Epithelial cell of proximal tubule (primary cell): ENCODE data around the gene SLC4A8. TPM values are rescaled to one million over a fixed set of nuclear protein-coding genes. Genes with fewer than 3 reads are reported as not detected.

ENCODE experiments used
- DNase-seq: peaks from one replicate; pipeline ENCODE4 v3.0.0-alpha.2; 2011; ENCODE audit warnings: low read depth
- H3K4me3 ChIP-seq: 2 replicates; pipeline ENCODE4 v1.5.1; 2011; ENCODE audit warnings: low read depth, mild to moderate bottlenecking, low read length
- total RNA-seq: library from RNA; depleted of rRNA; stranded (reverse); fragments of >200 nt; gene quantifications from 2 replicates; pipeline ENCODE4 v1.2.3, GENCODE V29; 2015
- TF ChIP-seq, protein P1 (sequence below): conservative IDR thresholded peaks from 2 replicates; pipeline ENCODE4 v1.5.1; 2012; ENCODE audit warnings: low read depth, mild to moderate bottlenecking, low read length

Gene SLC4A8
- total RNA-seq, 1 donor from 2014 or later: 0.86 TPM

DNA sequence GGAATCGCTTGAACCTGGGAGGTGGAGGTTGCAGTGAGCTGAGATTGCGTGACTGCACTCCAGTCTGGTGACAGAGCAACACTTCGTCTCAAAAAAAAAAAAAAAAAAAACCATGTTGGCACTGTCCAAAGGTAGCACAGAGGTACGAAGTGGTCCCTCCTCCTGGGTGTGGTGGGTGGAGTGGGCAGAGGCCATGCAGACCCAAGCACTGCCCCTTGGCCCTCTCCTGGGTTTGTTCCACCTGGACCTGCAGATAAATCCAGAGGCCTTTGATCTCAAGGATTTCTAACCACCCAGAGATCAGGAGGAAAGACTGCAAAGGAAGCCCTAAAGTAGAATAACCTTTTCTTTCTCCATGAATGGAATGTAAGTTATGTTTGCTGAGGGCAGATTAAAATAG lies 24.7 kb upstream of the SLC4A8 start:
- no peak for DNase-seq
- no peak overlapping the region for H3K4me3 ChIP-seq
- TF ChIP-seq, protein P1, sequence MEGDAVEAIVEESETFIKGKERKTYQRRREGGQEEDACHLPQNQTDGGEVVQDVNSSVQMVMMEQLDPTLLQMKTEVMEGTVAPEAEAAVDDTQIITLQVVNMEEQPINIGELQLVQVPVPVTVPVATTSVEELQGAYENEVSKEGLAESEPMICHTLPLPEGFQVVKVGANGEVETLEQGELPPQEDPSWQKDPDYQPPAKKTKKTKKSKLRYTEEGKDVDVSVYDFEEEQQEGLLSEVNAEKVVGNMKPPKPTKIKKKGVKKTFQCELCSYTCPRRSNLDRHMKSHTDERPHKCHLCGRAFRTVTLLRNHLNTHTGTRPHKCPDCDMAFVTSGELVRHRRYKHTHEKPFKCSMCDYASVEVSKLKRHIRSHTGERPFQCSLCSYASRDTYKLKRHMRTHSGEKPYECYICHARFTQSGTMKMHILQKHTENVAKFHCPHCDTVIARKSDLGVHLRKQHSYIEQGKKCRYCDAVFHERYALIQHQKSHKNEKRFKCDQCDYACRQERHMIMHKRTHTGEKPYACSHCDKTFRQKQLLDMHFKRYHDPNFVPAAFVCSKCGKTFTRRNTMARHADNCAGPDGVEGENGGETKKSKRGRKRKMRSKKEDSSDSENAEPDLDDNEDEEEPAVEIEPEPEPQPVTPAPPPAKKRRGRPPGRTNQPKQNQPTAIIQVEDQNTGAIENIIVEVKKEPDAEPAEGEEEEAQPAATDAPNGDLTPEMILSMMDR: no peak

DNA sequence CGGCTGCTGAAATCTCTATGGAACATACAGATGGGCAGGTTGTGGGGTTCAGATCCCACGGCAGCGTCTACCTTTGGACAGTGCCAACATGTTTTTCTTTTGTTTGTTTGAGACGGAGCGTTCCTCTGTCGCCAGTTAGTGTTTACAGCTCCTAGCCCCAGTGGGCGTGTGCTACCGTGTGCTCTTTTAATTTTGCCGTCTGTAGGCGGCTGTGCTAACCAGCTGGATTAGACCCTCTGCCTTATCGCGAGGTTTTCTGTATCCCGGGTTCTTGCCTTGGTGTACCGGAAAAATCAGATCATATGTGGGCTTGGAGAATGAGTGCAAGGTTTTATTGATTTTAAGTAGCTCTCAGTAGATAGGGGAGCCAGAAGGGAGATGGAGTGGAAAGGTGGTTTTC lies 23.6 kb upstream of the SLC4A8 start:
- no peak for DNase-seq
- no peak overlapping the region for H3K4me3 ChIP-seq
- TF ChIP-seq, protein P1: no peak

DNA sequence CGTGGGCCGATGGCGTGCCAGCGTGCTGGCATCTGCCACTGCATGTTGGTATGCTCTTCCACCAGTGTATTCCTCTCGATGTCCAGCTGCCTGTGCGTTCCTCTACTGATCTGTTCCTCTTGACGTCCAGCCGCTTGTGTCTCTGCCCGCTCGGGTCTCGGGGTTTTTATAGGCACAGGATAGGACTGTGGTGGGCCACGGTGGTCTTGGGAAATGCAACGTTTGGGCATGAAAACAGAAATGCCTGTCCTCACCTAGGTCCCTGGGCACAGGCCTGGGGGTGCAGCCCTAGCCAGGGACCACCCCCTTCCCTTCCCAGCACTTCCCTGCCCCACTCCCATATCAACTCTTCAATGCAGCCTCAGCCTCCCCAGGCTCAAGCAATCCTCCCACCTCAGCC lies 23.1 kb upstream of the SLC4A8 start:
- H3K4me3 ChIP-seq: no peak overlapping the region
- no peak for DNase-seq
- TF ChIP-seq, protein P1: no peak

DNA sequence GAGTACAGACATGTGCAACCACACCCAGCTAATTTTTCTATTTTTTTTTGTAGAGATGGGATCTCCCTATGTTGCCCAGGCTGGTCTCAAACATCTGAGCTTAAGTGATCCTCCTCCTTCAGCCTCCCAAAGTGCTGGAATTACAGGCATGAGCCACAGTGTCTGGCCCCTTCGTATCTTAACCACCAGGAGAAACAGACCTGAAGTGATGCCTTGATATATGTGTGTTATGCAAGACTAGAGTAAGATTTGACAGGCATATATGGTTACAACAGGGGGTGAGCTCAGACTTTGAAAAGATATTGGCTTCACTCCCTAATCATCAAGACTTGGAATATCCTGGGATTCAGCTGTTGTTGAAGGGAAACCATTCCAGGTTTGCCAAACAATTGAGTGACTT lies 22.7 kb upstream of the SLC4A8 start:
- DNase-seq: no peak
- H3K4me3 ChIP-seq: no peak overlapping the region
- TF ChIP-seq, protein P1: no peak

DNA sequence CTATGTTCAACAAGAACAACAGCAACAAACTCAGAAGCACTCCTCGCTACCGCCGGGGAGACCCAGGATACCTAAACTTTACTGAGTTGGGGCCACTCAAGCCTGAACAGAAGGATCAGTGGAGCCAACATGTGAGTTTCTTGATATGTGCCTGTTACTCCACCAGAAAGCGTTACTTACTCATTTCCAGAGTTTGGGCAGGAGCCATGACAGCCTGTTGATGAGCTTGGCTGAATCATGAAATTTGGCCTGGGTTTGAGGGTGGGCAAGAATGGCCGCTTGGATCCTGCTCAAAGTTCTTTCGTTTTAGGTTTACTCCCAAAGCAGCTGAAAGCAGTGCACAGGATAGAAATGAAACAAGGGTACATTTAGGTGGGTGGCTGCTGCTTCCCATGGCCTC lies 21.5 kb upstream of the SLC4A8 start:
- no peak overlapping the region for H3K4me3 ChIP-seq
- TF ChIP-seq, protein P1: no peak
- no peak for DNase-seq

DNA sequence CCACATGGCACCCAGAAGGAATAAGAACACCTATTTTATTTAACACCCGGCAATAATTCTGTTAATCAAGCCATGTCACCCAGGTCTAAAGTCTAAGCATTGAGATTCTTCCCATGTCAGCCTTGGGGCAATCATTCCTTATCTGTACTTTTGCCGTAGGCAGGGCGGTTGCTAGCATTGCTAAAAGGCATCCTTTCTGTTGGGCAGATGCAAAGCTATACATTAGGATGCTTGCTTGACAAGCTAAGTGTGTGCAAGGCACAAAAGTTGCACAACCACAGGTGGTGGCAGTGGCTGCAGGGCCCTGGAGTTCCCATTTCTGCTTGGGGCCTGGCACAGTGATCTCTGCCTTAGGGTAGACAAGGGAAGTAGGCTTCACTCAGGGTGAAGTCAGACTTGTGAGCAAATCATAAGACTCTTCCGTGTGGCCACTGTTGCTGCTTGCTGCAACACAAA lies 20.9 kb upstream of the SLC4A8 start:
- TF ChIP-seq, protein P1: no peak
- DNase-seq: no peak

DNA sequence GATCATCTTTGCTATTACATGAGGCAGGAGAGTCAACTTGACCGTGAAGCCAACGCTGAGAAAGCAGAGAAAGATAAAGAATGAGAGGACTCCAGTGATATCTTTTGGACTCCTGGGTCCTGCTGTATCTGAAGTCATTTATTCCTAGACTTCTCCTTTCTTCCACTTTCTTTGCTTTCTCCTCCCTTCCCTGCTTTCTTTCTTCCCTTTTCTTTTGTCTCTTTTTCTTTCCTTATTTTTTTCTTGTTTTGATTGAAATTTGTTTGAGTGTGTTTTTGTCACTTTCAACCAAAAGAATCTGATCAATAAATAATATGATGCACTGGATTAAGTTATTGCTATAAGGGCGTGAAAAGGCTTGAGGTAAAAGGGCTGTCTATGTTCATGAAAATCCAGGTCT lies 20.0 kb upstream of the SLC4A8 start:
- H3K4me3 ChIP-seq: no peak overlapping the region
- TF ChIP-seq, protein P1: no peak
- no peak for DNase-seq

More for the DNA sequence above, 20.9 kb upstream of the SLC4A8 start:
- no peak overlapping the region for H3K4me3 ChIP-seq
